Measurements from ENCODE around the gene NELL2. TPM values are rescaled to one million over a fixed set of nuclear protein-coding genes. Genes with fewer than 3 reads are reported as not detected.

NELL2 gene
- total and polyA plus RNA-seq, 4 donors = 103 to 241 (median 127) TPM

- 98% methylated on average over 23 of the region's 24 CpGs for WGBS (ENCODE audit: insufficient coverage)
- Histone ChIP-seq H3K27ac (ENCODE audit: low read depth, low read length) (no peak overlapping the region), H3K27me3 (ENCODE audit: control insufficient read depth, insufficient read depth, low read length) (no peaks in the 10 kb centered on the region), H3K9me3 (ENCODE audit: control insufficient read depth, insufficient read depth, low read length) (no peaks in the 10 kb centered on the region), H3K4me3 (ENCODE audit: low read depth, low read length) (no peak overlapping the region), H3K4me1 (ENCODE audit: control insufficient read depth, insufficient read depth, low read length) (no peaks in the 10 kb centered on the region), H3K36me3 (ENCODE audit: control insufficient read depth, insufficient read depth, low read length) (peaks cover 5% of the 10 kb centered on the region)
- DNase-seq (ENCODE audit: low read depth in 4 of 6, low spot score in 6 of 6) = no peak
Measured at GRCh38 chr12:44500423-44500822, 375.7 kb downstream of the NELL2 start.

GRCh38 chr12:44497044-44497443 lies 379.1 kb downstream of the NELL2 start:
- WGBS (ENCODE audit: insufficient coverage) = 67% methylated on average over 1 of the region's 1 CpG
- no peaks in the 10 kb centered on the region for H3K27me3 ChIP-seq (ENCODE audit: control insufficient read depth, insufficient read depth, low read length)
- no peak overlapping the region for H3K4me3 ChIP-seq (ENCODE audit: low read depth, low read length)
- no peak overlapping the region for H3K27ac ChIP-seq (ENCODE audit: low read depth, low read length)
- no peaks in the 10 kb centered on the region for H3K4me1 ChIP-seq (ENCODE audit: control insufficient read depth, insufficient read depth, low read length)
- H3K9me3 ChIP-seq (ENCODE audit: control insufficient read depth, insufficient read depth, low read length) = no peaks in the 10 kb centered on the region
- peaks cover 2% of the 10 kb centered on the region for H3K36me3 ChIP-seq (ENCODE audit: control insufficient read depth, insufficient read depth, low read length)
- DNase-seq (ENCODE audit: low read depth in 4 of 6, low spot score in 6 of 6) = no peak

GRCh38 chr12:44490181-44490580 lies 385.9 kb downstream of the NELL2 start:
- no peaks in the 10 kb centered on the region for H3K9me3 ChIP-seq (ENCODE audit: control insufficient read depth, insufficient read depth, low read length)
- H3K36me3 ChIP-seq (ENCODE audit: control insufficient read depth, insufficient read depth, low read length) = no peaks in the 10 kb centered on the region
- no peaks in the 10 kb centered on the region for H3K27me3 ChIP-seq (ENCODE audit: control insufficient read depth, insufficient read depth, low read length)
- no peak for DNase-seq (ENCODE audit: low read depth in 4 of 6, low spot score in 6 of 6)
- H3K27ac ChIP-seq (ENCODE audit: low read depth, low read length) = no peak overlapping the region
- H3K4me1 ChIP-seq (ENCODE audit: control insufficient read depth, insufficient read depth, low read length) = no peaks in the 10 kb centered on the region
- H3K4me3 ChIP-seq (ENCODE audit: low read depth, low read length) = no peak overlapping the region

GRCh38 chr12:44488180-44488579 lies 387.9 kb downstream of the NELL2 start:
- no peaks in the 10 kb centered on the region for H3K36me3 ChIP-seq (ENCODE audit: control insufficient read depth, insufficient read depth, low read length)
- no peaks in the 10 kb centered on the region for H3K27me3 ChIP-seq (ENCODE audit: control insufficient read depth, insufficient read depth, low read length)
- no peak for DNase-seq (ENCODE audit: low read depth in 4 of 6, low spot score in 6 of 6)
- H3K27ac ChIP-seq (ENCODE audit: low read depth, low read length) = no peak overlapping the region
- peaks cover 3% of the 10 kb centered on the region for H3K9me3 ChIP-seq (ENCODE audit: control insufficient read depth, insufficient read depth, low read length)
- H3K4me3 ChIP-seq (ENCODE audit: low read depth, low read length) = no peak overlapping the region
- H3K4me1 ChIP-seq (ENCODE audit: control insufficient read depth, insufficient read depth, low read length) = no peaks in the 10 kb centered on the region
- no CpG with 5 or more reads among the region's 3 CpGs for WGBS (ENCODE audit: insufficient coverage)

GRCh38 chr12:44484862-44485261 lies 391.3 kb downstream of the NELL2 start:
- no peak for DNase-seq (ENCODE audit: low read depth in 4 of 6, low spot score in 6 of 6)
- Histone ChIP-seq H3K27me3 (ENCODE audit: control insufficient read depth, insufficient read depth, low read length) (no peaks in the 10 kb centered on the region), H3K4me1 (ENCODE audit: control insufficient read depth, insufficient read depth, low read length) (no peaks in the 10 kb centered on the region), H3K4me3 (ENCODE audit: low read depth, low read length) (no peak overlapping the region), H3K27ac (ENCODE audit: low read depth, low read length) (no peak overlapping the region), H3K9me3 (ENCODE audit: control insufficient read depth, insufficient read depth, low read length) (peaks cover 3% of the 10 kb centered on the region), H3K36me3 (ENCODE audit: control insufficient read depth, insufficient read depth, low read length) (no peaks in the 10 kb centered on the region)
- no CpG with 5 or more reads among the region's 1 CpG for WGBS (ENCODE audit: insufficient coverage)

- Histone ChIP-seq H3K27ac (ENCODE audit: low read depth, low read length) (no peak overlapping the region), H3K27me3 (ENCODE audit: control insufficient read depth, insufficient read depth, low read length) (no peaks in the 10 kb centered on the region), H3K4me3 (ENCODE audit: low read depth, low read length) (no peak overlapping the region), H3K36me3 (ENCODE audit: control insufficient read depth, insufficient read depth, low read length) (no peaks in the 10 kb centered on the region), H3K9me3 (ENCODE audit: control insufficient read depth, insufficient read depth, low read length) (peaks cover 11% of the 10 kb centered on the region), H3K4me1 (ENCODE audit: control insufficient read depth, insufficient read depth, low read length) (no peaks in the 10 kb centered on the region)
- 90% methylated on average over 3 of the region's 6 CpGs for WGBS (ENCODE audit: insufficient coverage)
- no peak for DNase-seq (ENCODE audit: low read depth in 4 of 6, low spot score in 6 of 6)
Measured at GRCh38 chr12:44477331-44477980, 398.7 kb downstream of the NELL2 start.

GRCh38 chr12:44476683-44477082 lies 399.4 kb downstream of the NELL2 start:
- H3K4me3 ChIP-seq (ENCODE audit: low read depth, low read length) = no peak overlapping the region
- H3K4me1 ChIP-seq (ENCODE audit: control insufficient read depth, insufficient read depth, low read length) = no peaks in the 10 kb centered on the region
- no peaks in the 10 kb centered on the region for H3K36me3 ChIP-seq (ENCODE audit: control insufficient read depth, insufficient read depth, low read length)
- DNase-seq (ENCODE audit: low read depth in 4 of 6, low spot score in 6 of 6) = no peak
- peaks cover 11% of the 10 kb centered on the region for H3K9me3 ChIP-seq (ENCODE audit: control insufficient read depth, insufficient read depth, low read length)
- WGBS (ENCODE audit: insufficient coverage) = no CpG with 5 or more reads among the region's 2 CpGs
- no peak overlapping the region for H3K27ac ChIP-seq (ENCODE audit: low read depth, low read length)
- H3K27me3 ChIP-seq (ENCODE audit: control insufficient read depth, insufficient read depth, low read length) = no peaks in the 10 kb centered on the region

GRCh38 chr12:44465139-44465538 lies 411.0 kb downstream of the NELL2 start:
- H3K4me1 ChIP-seq (ENCODE audit: control insufficient read depth, insufficient read depth, low read length) = no peaks in the 10 kb centered on the region
- no peak overlapping the region for H3K4me3 ChIP-seq (ENCODE audit: low read depth, low read length)
- H3K27ac ChIP-seq (ENCODE audit: low read depth, low read length) = no peak overlapping the region
- no peaks in the 10 kb centered on the region for H3K27me3 ChIP-seq (ENCODE audit: control insufficient read depth, insufficient read depth, low read length)
- no peaks in the 10 kb centered on the region for H3K36me3 ChIP-seq (ENCODE audit: control insufficient read depth, insufficient read depth, low read length)
- 79% methylated on average over 2 of the region's 2 CpGs for WGBS (ENCODE audit: insufficient coverage)
- peaks cover 2% of the 10 kb centered on the region for H3K9me3 ChIP-seq (ENCODE audit: control insufficient read depth, insufficient read depth, low read length)
- DNase-seq (ENCODE audit: low read depth in 4 of 6, low spot score in 6 of 6) = no peak

GRCh38 chr12:44464180-44464579 lies 411.9 kb downstream of the NELL2 start:
- Histone ChIP-seq H3K27me3 (ENCODE audit: control insufficient read depth, insufficient read depth, low read length) (no peaks in the 10 kb centered on the region), H3K4me3 (ENCODE audit: low read depth, low read length) (no peak overlapping the region), H3K9me3 (ENCODE audit: control insufficient read depth, insufficient read depth, low read length) (peaks cover 2% of the 10 kb centered on the region), H3K36me3 (ENCODE audit: control insufficient read depth, insufficient read depth, low read length) (no peaks in the 10 kb centered on the region), H3K4me1 (ENCODE audit: control insufficient read depth, insufficient read depth, low read length) (no peaks in the 10 kb centered on the region), H3K27ac (ENCODE audit: low read depth, low read length) (no peak overlapping the region)
- 24% methylated on average over 2 of the region's 2 CpGs for WGBS (ENCODE audit: insufficient coverage)
- peak in 1 of 6 donors; percentile 44 for DNase-seq (ENCODE audit: low read depth in 4 of 6, low spot score in 6 of 6)

GRCh38 chr12:44462729-44463128 lies 413.4 kb downstream of the NELL2 start:
- H3K4me1 ChIP-seq (ENCODE audit: control insufficient read depth, insufficient read depth, low read length) = no peaks in the 10 kb centered on the region
- no peak overlapping the region for H3K4me3 ChIP-seq (ENCODE audit: low read depth, low read length)
- H3K9me3 ChIP-seq (ENCODE audit: control insufficient read depth, insufficient read depth, low read length) = peaks cover 2% of the 10 kb centered on the region
- no peaks in the 10 kb centered on the region for H3K27me3 ChIP-seq (ENCODE audit: control insufficient read depth, insufficient read depth, low read length)
- no peak for DNase-seq (ENCODE audit: low read depth in 4 of 6, low spot score in 6 of 6)
- H3K36me3 ChIP-seq (ENCODE audit: control insufficient read depth, insufficient read depth, low read length) = no peaks in the 10 kb centered on the region
- H3K27ac ChIP-seq (ENCODE audit: low read depth, low read length) = no peak overlapping the region
